ENCODE data around the gene ELAVL2. TPM values are rescaled to one million over a fixed set of nuclear protein-coding genes. Genes with fewer than 3 reads are reported as not detected.

Gene ELAVL2
- total and polyA plus RNA-seq, 9 of the 15 experiments (the other 6 are each of a cell fraction or from before 2014, with no cell fraction given), result not detected

DNA sequence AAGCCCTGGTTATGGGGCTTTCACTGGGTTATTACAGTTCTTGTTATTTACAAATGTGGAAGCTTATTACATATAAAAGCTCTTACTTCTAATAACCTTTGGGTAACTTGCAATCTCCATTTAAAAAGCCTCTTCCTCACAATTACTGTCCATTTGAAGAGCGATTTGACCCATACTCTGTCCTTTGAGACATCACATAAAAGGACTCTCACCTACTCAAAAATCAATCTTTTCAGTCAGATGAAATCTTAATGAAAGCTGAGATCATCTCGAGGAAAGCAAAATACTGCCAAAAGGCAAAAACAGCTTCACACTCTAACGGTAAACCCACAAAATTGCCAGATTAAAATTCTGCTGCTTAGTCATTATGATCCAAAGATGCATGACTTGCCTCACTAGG, 29.8 kb downstream of the ELAVL2 start:
- no peak overlapping the region for H3K9ac ChIP-seq (ENCODE audit: insufficient read depth in 1 of 2, low read depth in 2 of 2, low read length in 2 of 2)
- intact Hi-C loops (cut with micrococcal nuclease) (no loop called here), in situ Hi-C loops (cut with MboI) (no loop called here)
- H3K9me3 ChIP-seq (replicated peaks; ENCODE audit: control insufficient read depth, insufficient read depth, low read depth, low read length), result no peaks in the 10 kb centered on the region
- H3K79me2 ChIP-seq (ENCODE audit: control insufficient read depth, insufficient read depth, low read length), result no peaks in the 10 kb centered on the region
- ATAC-seq, result no peak
- POLR2A ChIA-PET, result no interaction called here
- no peak overlapping the region for H3K4me3 ChIP-seq
- no peaks in the 10 kb centered on the region for H3K36me3 ChIP-seq (ENCODE audit: control insufficient read depth, insufficient read depth, low read length)
- no peaks in the 10 kb centered on the region for H3K4me1 ChIP-seq (replicated peaks in 1 of 2; ENCODE audit: control insufficient read depth in 2 of 2, insufficient read depth in 2 of 2, low read length in 2 of 2)
- BruUV-seq (replicated peaks), result no TSS peak
- H3K27me3 ChIP-seq (ENCODE audit: control insufficient read depth in 2 of 2, insufficient read depth in 2 of 2, low read length in 2 of 2), result no peaks in the 10 kb centered on the region
- no peaks in the 10 kb centered on the region for H3K9me1 ChIP-seq (ENCODE audit: control insufficient read depth, insufficient read depth, low read length)
- no peak overlapping the region for H3K27ac ChIP-seq (ENCODE audit: extremely low read depth, low read depth, low read length)
- TF ChIP-seq PTTG1 (tag; IDR thresholded peaks at IDR 0.05; ENCODE audit: low read depth), result no peak
- TF ChIP-seq, protein P1, sequence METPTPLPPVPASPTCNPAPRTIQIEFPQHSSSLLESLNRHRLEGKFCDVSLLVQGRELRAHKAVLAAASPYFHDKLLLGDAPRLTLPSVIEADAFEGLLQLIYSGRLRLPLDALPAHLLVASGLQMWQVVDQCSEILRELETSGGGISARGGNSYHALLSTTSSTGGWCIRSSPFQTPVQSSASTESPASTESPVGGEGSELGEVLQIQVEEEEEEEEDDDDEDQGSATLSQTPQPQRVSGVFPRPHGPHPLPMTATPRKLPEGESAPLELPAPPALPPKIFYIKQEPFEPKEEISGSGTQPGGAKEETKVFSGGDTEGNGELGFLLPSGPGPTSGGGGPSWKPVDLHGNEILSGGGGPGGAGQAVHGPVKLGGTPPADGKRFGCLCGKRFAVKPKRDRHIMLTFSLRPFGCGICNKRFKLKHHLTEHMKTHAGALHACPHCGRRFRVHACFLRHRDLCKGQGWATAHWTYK (CRISPR knock-in tag; IDR thresholded peaks at IDR 0.05), result no peak
- CTCF ChIA-PET (ENCODE audit: low intra/inter-chr PET ratio), result no interaction called here
- DNase-seq (ENCODE audit: extremely low read depth in 1 of 4, low spot score in 3 of 4), result no peak
- WGBS (ENCODE audit: insufficient coverage, low coverage, missing lambda C conversion rate), result no CpG with 5 or more reads among the region's 3 CpGs
- H3K4me2 ChIP-seq (ENCODE audit: insufficient read depth, low read length), result no peak overlapping the region
- H2AFZ ChIP-seq (ENCODE audit: low read depth, low read length), result no peak overlapping the region
- FAIRE-seq, result no peak
- no peaks in the 10 kb centered on the region for H4K20me1 ChIP-seq (replicated peaks; ENCODE audit: control insufficient read depth, insufficient read depth, low read length)

DNA sequence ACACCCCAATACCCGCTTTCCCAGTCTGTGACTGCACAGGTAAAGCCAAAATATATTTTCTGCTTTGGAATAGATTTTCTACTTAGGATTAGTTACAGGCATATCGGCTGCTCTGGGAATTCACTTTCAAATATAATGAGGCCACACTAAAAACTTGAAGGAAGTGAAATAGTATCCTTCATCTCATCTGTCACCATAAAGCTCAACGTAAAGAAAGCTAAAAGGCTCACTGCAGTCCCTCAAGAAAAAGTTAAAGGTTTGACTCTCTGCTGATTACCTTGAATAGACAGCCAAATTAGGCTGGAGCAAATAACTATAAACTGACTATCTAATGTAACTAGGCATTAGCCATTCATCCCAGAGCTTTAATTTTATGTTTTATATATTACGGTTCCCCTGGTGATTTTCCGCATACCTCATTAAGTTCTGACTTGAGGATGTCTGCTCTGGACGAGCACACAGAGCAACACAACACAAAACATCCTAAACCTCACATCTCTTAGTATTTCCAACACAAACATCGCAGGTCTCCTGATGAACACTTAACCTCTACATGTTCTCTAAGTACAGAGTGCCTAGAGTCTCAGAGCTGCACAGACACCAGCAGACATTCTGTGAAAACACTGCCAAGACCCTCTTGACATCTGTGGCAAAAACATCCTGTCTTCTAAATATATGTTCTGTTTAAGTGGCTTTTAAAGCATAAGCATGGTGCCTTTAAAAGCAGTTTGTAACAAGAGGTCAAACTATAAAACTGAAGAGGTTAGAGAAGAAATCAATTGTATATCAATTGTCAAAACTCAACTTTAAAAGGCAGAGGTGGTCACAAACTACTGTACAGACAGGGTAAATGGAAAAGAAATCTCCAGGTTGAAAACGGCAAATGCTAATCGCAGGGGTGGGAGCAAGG, 35.4 kb downstream of the ELAVL2 start:
- H3K79me2 ChIP-seq (ENCODE audit: control insufficient read depth, insufficient read depth, low read length), result no peaks in the 10 kb centered on the region
- in situ Hi-C loops (cut with MboI), result no loop called here
- no peak overlapping the region for H2AFZ ChIP-seq (ENCODE audit: low read depth, low read length)
- TF ChIP-seq, protein P2, sequence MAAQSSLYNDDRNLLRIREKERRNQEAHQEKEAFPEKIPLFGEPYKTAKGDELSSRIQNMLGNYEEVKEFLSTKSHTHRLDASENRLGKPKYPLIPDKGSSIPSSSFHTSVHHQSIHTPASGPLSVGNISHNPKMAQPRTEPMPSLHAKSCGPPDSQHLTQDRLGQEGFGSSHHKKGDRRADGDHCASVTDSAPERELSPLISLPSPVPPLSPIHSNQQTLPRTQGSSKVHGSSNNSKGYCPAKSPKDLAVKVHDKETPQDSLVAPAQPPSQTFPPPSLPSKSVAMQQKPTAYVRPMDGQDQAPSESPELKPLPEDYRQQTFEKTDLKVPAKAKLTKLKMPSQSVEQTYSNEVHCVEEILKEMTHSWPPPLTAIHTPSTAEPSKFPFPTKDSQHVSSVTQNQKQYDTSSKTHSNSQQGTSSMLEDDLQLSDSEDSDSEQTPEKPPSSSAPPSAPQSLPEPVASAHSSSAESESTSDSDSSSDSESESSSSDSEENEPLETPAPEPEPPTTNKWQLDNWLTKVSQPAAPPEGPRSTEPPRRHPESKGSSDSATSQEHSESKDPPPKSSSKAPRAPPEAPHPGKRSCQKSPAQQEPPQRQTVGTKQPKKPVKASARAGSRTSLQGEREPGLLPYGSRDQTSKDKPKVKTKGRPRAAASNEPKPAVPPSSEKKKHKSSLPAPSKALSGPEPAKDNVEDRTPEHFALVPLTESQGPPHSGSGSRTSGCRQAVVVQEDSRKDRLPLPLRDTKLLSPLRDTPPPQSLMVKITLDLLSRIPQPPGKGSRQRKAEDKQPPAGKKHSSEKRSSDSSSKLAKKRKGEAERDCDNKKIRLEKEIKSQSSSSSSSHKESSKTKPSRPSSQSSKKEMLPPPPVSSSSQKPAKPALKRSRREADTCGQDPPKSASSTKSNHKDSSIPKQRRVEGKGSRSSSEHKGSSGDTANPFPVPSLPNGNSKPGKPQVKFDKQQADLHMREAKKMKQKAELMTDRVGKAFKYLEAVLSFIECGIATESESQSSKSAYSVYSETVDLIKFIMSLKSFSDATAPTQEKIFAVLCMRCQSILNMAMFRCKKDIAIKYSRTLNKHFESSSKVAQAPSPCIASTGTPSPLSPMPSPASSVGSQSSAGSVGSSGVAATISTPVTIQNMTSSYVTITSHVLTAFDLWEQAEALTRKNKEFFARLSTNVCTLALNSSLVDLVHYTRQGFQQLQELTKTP (IDR thresholded peaks at IDR 0.05; ENCODE audit: low read depth in 1 of 2, partially characterized antibody in 2 of 2), result no peak
- no peak for TF ChIP-seq KDM1A (IDR thresholded peaks at IDR 0.05)
- no peak for TF ChIP-seq PHF20 (IDR thresholded peaks at IDR 0.05; ENCODE audit: partially characterized antibody)
- no peaks in the 10 kb centered on the region for H4K20me1 ChIP-seq (replicated peaks; ENCODE audit: control insufficient read depth, insufficient read depth, low read length)
- POLR2A ChIA-PET, result no interaction called here
- no CpG with 5 or more reads among the region's 9 CpGs for WGBS (ENCODE audit: insufficient coverage, low coverage, missing lambda C conversion rate)
- H3K27me3 ChIP-seq (ENCODE audit: control insufficient read depth in 2 of 2, insufficient read depth in 2 of 2, low read length in 2 of 2), result no peaks in the 10 kb centered on the region
- DNase-seq (ENCODE audit: extremely low read depth in 1 of 4, low spot score in 3 of 4) (no peak), FAIRE-seq (no peak), ATAC-seq (no peak)
- intact Hi-C loops (cut with micrococcal nuclease), result no loop called here
- no peak overlapping the region for H3K9ac ChIP-seq (ENCODE audit: insufficient read depth in 1 of 2, low read depth in 2 of 2, low read length in 2 of 2)
- CTCF ChIA-PET (ENCODE audit: low intra/inter-chr PET ratio), result no interaction called here
- no peak overlapping the region for H3K4me3 ChIP-seq
- H3K4me2 ChIP-seq (ENCODE audit: insufficient read depth, low read length), result no peak overlapping the region
- no TSS peak for BruUV-seq (replicated peaks)
- no peaks in the 10 kb centered on the region for H3K9me3 ChIP-seq (replicated peaks; ENCODE audit: control insufficient read depth, insufficient read depth, low read depth, low read length)
- H3K9me1 ChIP-seq (ENCODE audit: control insufficient read depth, insufficient read depth, low read length), result no peaks in the 10 kb centered on the region
- no peaks in the 10 kb centered on the region for H3K4me1 ChIP-seq (replicated peaks in 1 of 2; ENCODE audit: control insufficient read depth in 2 of 2, insufficient read depth in 2 of 2, low read length in 2 of 2)
- H3K27ac ChIP-seq (ENCODE audit: extremely low read depth, low read depth, low read length), result no peak overlapping the region
- no peaks in the 10 kb centered on the region for H3K36me3 ChIP-seq (ENCODE audit: control insufficient read depth, insufficient read depth, low read length)
